Measurements from ENCODE around the gene NDUFS6.

Gene NDUFS6

GRCh38 chr5:1856596-1857255 lies 55.5 kb downstream of the NDUFS6 start:
- no peak for DNase-seq

- no peak for DNase-seq
Measured at GRCh38 chr5:1857256-1857600, 56.0 kb downstream of the NDUFS6 start.

GRCh38 chr5:1858436-1858835 lies 57.2 kb downstream of the NDUFS6 start:
- no peak for DNase-seq

GRCh38 chr5:1859099-1859498 lies 57.9 kb downstream of the NDUFS6 start:
- DNase-seq = no peak

GRCh38 chr5:1860021-1860610 lies 58.9 kb downstream of the NDUFS6 start:
- DNase-seq = no peak

- no peak for DNase-seq
Measured at GRCh38 chr5:1860949-1861348, 59.7 kb downstream of the NDUFS6 start.

- DNase-seq = no peak
Measured at GRCh38 chr5:1864896-1865440, 63.8 kb downstream of the NDUFS6 start.

GRCh38 chr5:1865486-1865885 lies 64.3 kb downstream of the NDUFS6 start:
- no peak for DNase-seq

Data from activated CD4-positive, alpha-beta T cell treated with anti-CD3 and anti-CD28 coated beads for 4 hours (primary cell).